Erythroblast (primary cell): Measurements from ENCODE around the gene SUPT6H.

Experiments used
- GATA1 ChIP-seq: IDR thresholded peaks from 2 replicates; pipeline ENCODE4 v1.6.1; 2011; ENCODE audit warnings: low read depth, mild to moderate bottlenecking, control low read depth, low read length, moderate library complexity
- POLR2A ChIP-seq: IDR thresholded peaks from 2 replicates; pipeline ENCODE4 v1.6.1; 2011; ENCODE audit warnings: mild to moderate bottlenecking, low read length

DNA sequence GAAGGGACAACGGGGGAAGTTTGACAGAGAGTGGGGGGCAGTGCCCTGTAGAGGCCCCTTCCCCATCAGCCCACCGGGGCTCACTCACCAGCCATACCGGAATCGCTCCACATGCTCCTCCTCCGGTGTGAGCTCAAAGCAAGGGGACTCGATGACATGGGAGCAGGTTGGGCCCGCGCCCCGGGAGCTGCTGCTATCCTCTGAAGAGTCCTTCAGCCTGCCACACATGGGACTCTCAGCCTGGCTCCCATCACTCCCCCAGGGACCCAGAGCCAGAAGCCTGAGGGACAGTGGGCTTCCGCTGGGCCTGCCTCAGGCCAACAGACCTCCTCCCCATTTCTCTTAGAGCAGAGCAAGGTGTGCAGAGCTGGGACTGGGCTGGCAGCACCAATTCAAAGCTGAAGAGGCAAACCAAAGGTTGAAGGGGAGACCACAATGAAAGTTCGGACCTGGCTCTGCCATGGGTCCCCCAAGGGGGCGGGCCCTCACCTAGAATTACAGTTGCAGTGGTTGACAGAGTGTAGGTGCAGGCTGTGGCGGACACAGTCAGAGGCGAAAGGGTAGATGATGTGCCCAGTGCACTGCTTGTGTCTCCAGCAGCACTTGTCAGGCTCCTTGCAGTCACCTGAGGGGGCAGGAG lies 42.3 kb downstream of the SUPT6H start:
- TF ChIP-seq GATA1 = no peak
- no peak for TF ChIP-seq POLR2A
